HUES48 (cell line): Measurements from ENCODE around the gene C20orf144.
"Not testable (repeated sequence)": the region's sequence is repeated elsewhere in the genome, so short reads cannot be mapped to it uniquely, and the experiment has no call there.

Experiments used
- H3K27ac ChIP-seq: one replicate; pipeline ENCODE4 v1.7.0; 2013; ENCODE audit warnings: low read depth, low read length, inconsistent platforms
- H3K27me3 ChIP-seq: 2 replicates; pipeline ENCODE4 v1.6.1; 2013; ENCODE audit warnings: mild to moderate bottlenecking, low read length; ENCODE audit not compliant: control insufficient read depth, insufficient read depth
- H3K36me3 ChIP-seq: 2 replicates; pipeline ENCODE4 v1.6.1; 2013; ENCODE audit warnings: low read length; ENCODE audit not compliant: control insufficient read depth, insufficient read depth
- H3K4me1 ChIP-seq: 2 replicates; pipeline ENCODE4 v1.6.1; 2013; ENCODE audit warnings: mild to moderate bottlenecking, low read length; ENCODE audit not compliant: control insufficient read depth, insufficient read depth
- H3K4me3 ChIP-seq: 2 replicates; pipeline ENCODE4 v1.5.1; 2013; ENCODE audit warnings: mild to moderate bottlenecking, low read depth, low read length
- H3K9ac ChIP-seq: 2 replicates; pipeline ENCODE4 v1.6.1; 2013; ENCODE audit warnings: mild to moderate bottlenecking, low read depth, low read length, moderate library complexity
- H3K9me3 ChIP-seq: 2 replicates; pipeline ENCODE4 v1.6.1; 2013; ENCODE audit warnings: low read length; ENCODE audit not compliant: control insufficient read depth, insufficient read depth

The C20orf144 gene

GRCh38 chr20:33689493-33689892 lies 27.4 kb downstream of the C20orf144 start:
- no peak overlapping the region for H3K27ac ChIP-seq
- H3K9ac ChIP-seq = no peak overlapping the region
- H3K9me3 ChIP-seq = no peaks in the 10 kb centered on the region
- no peaks in the 10 kb centered on the region for H3K36me3 ChIP-seq
- no peak overlapping the region for H3K4me3 ChIP-seq
- H3K4me1 ChIP-seq = peaks cover 18% of the 10 kb centered on the region
- no peaks in the 10 kb centered on the region; the same call in 1 of the 2 replicates for H3K27me3 ChIP-seq

DNA sequence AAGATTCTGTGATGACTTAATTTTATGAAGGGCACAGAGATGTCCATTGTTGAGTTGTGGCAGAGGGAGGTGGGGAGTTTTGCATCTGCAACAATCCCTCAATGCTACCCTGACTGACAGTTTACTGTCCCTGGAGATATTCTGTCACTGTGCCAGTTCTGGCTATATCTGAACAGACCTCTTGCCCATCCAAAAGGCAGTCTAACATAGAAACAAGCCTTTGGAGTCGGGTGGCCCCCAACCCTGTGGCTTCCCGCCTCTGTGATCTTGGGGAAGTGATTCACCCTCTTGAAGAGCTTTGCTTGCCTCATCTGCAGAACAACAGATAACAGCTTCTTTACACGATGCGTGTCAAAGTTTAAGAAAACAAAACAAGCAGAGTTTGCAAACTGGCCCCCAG lies 27.8 kb downstream of the C20orf144 start:
- Histone ChIP-seq H3K4me1 (peaks cover 15% of the 10 kb centered on the region), H3K9ac (no peak overlapping the region), H3K36me3 (no peaks in the 10 kb centered on the region), H3K9me3 (no peaks in the 10 kb centered on the region), H3K27ac (no peak overlapping the region), H3K4me3 (no peak overlapping the region), H3K27me3 (no peaks in the 10 kb centered on the region; the same call in 1 of the 2 replicates)

DNA sequence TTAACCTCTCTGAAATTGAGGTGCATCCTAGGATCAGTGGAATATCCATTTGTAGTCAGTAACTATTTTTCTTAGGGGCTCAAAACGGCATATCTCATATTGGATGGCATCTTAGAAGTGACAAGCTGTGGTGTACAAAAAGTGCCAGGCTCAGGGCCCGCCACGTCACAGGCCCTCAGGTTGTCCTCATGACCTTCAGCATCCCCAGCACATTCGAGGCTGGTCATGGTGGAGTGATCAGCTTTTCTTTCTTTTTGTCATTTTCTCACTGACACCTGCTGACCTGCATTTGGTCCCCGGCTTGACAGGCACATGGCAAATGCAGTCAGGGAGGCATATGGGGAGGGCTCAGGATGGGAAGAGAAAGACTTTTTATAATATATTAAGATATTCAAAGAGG lies 31.2 kb downstream of the C20orf144 start:
- Histone ChIP-seq H3K9ac (no peak overlapping the region), H3K27me3 (no peaks in the 10 kb centered on the region), H3K4me1 (peaks cover 9% of the 10 kb centered on the region), H3K36me3 (no peaks in the 10 kb centered on the region), H3K4me3 (no peak overlapping the region), H3K9me3 (no peaks in the 10 kb centered on the region), H3K27ac (no peak overlapping the region)

DNA sequence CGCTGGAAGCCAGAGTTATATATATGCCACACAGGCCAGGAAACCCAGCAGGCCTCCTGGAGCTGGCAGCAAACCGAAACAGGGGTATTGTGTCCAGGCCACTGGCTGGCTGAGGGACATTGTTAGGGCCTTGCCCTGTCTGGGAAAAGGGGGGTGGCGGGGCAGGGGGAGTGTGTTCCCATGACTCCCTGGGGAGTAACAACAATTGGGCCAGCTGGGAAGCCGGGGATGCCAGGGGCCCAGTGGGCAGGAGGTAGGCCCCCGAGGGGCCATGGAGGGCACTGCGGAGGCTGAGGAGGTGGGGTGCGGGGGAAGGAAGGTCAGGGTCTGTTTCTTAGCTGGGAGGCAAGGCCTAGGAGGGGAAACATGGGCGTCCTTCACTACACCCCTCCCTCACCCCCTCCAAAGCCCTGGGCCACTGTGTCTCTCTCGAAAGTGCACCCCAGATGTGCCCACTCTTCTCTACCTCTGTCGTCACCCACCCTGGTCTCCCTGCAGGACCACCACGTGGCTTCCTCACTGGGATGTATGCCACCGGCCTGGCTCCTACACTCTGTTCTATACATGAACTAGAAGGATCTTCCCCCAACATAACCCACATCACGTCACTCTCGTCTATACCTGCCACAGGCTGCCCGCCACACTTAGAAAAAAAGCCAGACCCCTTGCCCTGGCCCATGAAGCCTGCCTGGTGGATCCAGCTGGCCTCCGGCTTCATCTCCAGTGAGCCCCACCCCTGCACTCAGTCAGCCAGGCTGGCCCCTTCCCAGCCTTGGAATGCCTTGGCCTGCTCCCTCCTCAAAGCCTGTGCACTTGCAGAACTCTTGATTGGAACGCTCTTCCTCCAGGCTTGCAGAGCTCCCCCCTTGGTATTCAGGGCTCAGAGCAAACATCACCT lies 31.9 kb downstream of the C20orf144 start:
- Histone ChIP-seq H3K27me3 (no peaks in the 10 kb centered on the region), H3K4me1 (peaks cover 9% of the 10 kb centered on the region), H3K9ac (no peak overlapping the region), H3K4me3 (no peak overlapping the region), H3K36me3 (no peaks in the 10 kb centered on the region), H3K9me3 (no peaks in the 10 kb centered on the region; the same call in 1 of the 2 replicates), H3K27ac (no peak overlapping the region)

- Histone ChIP-seq H3K27ac (no peak overlapping the region), H3K4me1 (peaks cover 9% of the 10 kb centered on the region), H3K9ac (no peak overlapping the region), H3K4me3 (no peak overlapping the region), H3K27me3 (no peaks in the 10 kb centered on the region), H3K9me3 (no peaks in the 10 kb centered on the region; the same call in 1 of the 2 replicates), H3K36me3 (no peaks in the 10 kb centered on the region)
Measured at GRCh38 chr20:33694639-33695012, 32.5 kb downstream of the C20orf144 start.

GRCh38 chr20:33696448-33696847 lies 34.3 kb downstream of the C20orf144 start:
- Histone ChIP-seq H3K9ac (no peak overlapping the region), H3K36me3 (no peaks in the 10 kb centered on the region), H3K4me1 (peaks cover 9% of the 10 kb centered on the region), H3K27me3 (no peaks in the 10 kb centered on the region), H3K27ac (no peak overlapping the region), H3K9me3 (no peaks in the 10 kb centered on the region; the same call in 1 of the 2 replicates), H3K4me3 (no peak overlapping the region)

GRCh38 chr20:33697129-33697528 lies 35.0 kb downstream of the C20orf144 start:
- H3K27ac ChIP-seq = no peak overlapping the region
- H3K9me3 ChIP-seq = no peaks in the 10 kb centered on the region; the same call in 1 of the 2 replicates
- H3K9ac ChIP-seq = no peak overlapping the region
- H3K4me3 ChIP-seq = no peak overlapping the region
- no peaks in the 10 kb centered on the region for H3K36me3 ChIP-seq
- no peaks in the 10 kb centered on the region for H3K27me3 ChIP-seq
- peaks cover 9% of the 10 kb centered on the region for H3K4me1 ChIP-seq

- not testable (repeated sequence) for H3K36me3 ChIP-seq, H3K9me3 ChIP-seq, H3K9ac ChIP-seq, H3K4me3 ChIP-seq, H3K4me1 ChIP-seq, H3K27me3 ChIP-seq, H3K27ac ChIP-seq
Measured at GRCh38 chr20:33698966-33699365, 36.8 kb downstream of the C20orf144 start.

- H3K9me3 ChIP-seq, H3K4me3 ChIP-seq, H3K4me1 ChIP-seq, H3K27ac ChIP-seq, H3K36me3 ChIP-seq, H3K9ac ChIP-seq, H3K27me3 ChIP-seq: not testable (repeated sequence)
Measured at GRCh38 chr20:33700696-33701441, 38.7 kb downstream of the C20orf144 start.

- H3K9me3 ChIP-seq = no peaks in the 10 kb centered on the region; the same call in 1 of the 2 replicates
- H3K27me3 ChIP-seq = no peaks in the 10 kb centered on the region
- no peaks in the 10 kb centered on the region for H3K4me1 ChIP-seq
- H3K27ac ChIP-seq = no peak overlapping the region
- H3K4me3 ChIP-seq = no peak overlapping the region
- no peak overlapping the region for H3K9ac ChIP-seq
- no peaks in the 10 kb centered on the region for H3K36me3 ChIP-seq
Measured at GRCh38 chr20:33701629-33702450, 39.7 kb downstream of the C20orf144 start.
